Breast epithelium (tissue), 4 donors: ENCODE measurements around the gene PLIN4. TPM values are rescaled to one million over a fixed set of nuclear protein-coding genes. Genes with fewer than 3 reads are reported as not detected.

ENCODE experiments used
- DNase-seq, 2 donors: peaks; one replicate each; pipeline ENCODE4 v3.0.0-alpha.2; 2019; ENCODE audit warnings: low spot score in 2 of 2
- H3K27ac ChIP-seq, 2 donors: fragments of 200-600 bp; sonication (generic) in 1 of 2; one replicate each; pipeline ENCODE4 v1.5.1; 2016 to 2019; ENCODE audit warnings: mild to moderate bottlenecking in 1 of 2
- H3K27me3 ChIP-seq, 2 donors: fragments of 200-600 bp; sonication (generic) in 1 of 2; one replicate each; pipeline versions ENCODE4 v1.5.1 to v1.6.0; 2017 to 2019; ENCODE audit warnings: control low read depth in 1 of 2, mild to moderate bottlenecking in 1 of 2
- H3K36me3 ChIP-seq: fragments of 200-600 bp; one replicate; pipeline ENCODE4 v1.5.1; 2019
- H3K4me1 ChIP-seq, 2 donors: fragments of 200-600 bp; sonication (generic); one replicate each; pipeline ENCODE4 v1.5.1; 2016 to 2019; ENCODE audit warnings: control low read depth in 1 of 2
- H3K4me3 ChIP-seq, 3 donors: fragments of 200-600 bp; sonication (generic); 1 replicate in 2 of 3; 2 replicates in 1 of 3; pipeline ENCODE4 v1.5.1; 2016 to 2019; ENCODE audit warnings: mild to moderate bottlenecking in 3 of 3, moderate library complexity in 2 of 3
- H3K9me3 ChIP-seq, 2 donors: fragments of 200-600 bp; sonication (generic) in 1 of 2; one replicate each; pipeline ENCODE4 v1.5.1; 2016 to 2019; ENCODE audit warnings: control low read depth in 1 of 2
- CTCF ChIP-seq, 3 donors: fragments of 450-650 bp; IDR thresholded peaks; one replicate each; pipeline ENCODE4 v1.5.1; 2016 to 2017; ENCODE audit warnings: antibody characterized with exemption in 3 of 3, mild to moderate bottlenecking in 3 of 3, moderate library complexity in 3 of 3
- POLR2A ChIP-seq: fragments of 450-650 bp; IDR thresholded peaks from one replicate; pipeline ENCODE4 v1.6.1; 2016; ENCODE audit warnings: antibody characterized with exemption, mild to moderate bottlenecking, moderate library complexity
- POLR2AphosphoS5 ChIP-seq, 3 donors: sonication (generic); formaldehyde crosslinking; IDR thresholded peaks; one replicate each; pipeline ENCODE4 v1.6.1; 2017; ENCODE audit warnings: antibody characterized with exemption in 3 of 3
- intact Hi-C: fragments of 100-400 bp; cut with DNase I; formaldehyde crosslinking; loops from one replicate; pipeline ENCODE4 v1.15.1; 2023; ENCODE audit warnings: low total_unique reads
- total RNA-seq, 3 donors: library from RNA; depleted of rRNA; stranded (reverse); fragments of >200 nt; gene quantifications; one replicate each; pipeline ENCODE4 v1.1.0, GENCODE V29; 2016

The PLIN4 gene
- total RNA-seq, 3 donors from 2014 or later: 50.1 to 629 (median 213) TPM

GRCh38 chr19:4506449-4507149 lies 11.7 kb downstream of the PLIN4 start:
- Histone ChIP-seq H3K4me1 (no peaks in the 10 kb centered on the region), H3K36me3 (no peaks in the 10 kb centered on the region), H3K4me3 (no peak overlapping the region), H3K9me3 (no peaks in the 10 kb centered on the region), H3K27me3 (no peaks in the 10 kb centered on the region), H3K27ac (peak overlapping the region in 1 of 2 donors; percentile 7)
- intact Hi-C loops: no loop called here
- TF ChIP-seq POLR2A (no peak), POLR2AphosphoS5 (IDR thresholded peaks at IDR 0.05) (no peak), CTCF (IDR thresholded peaks at IDR 0.05) (no peak)
- DNase-seq: no peak

GRCh38 chr19:4505570-4506448 lies 12.5 kb downstream of the PLIN4 start:
- intact Hi-C loops: no loop called here
- TF ChIP-seq CTCF (IDR thresholded peaks at IDR 0.05): no peak
- TF ChIP-seq POLR2A: no peak
- no peak for TF ChIP-seq POLR2AphosphoS5 (IDR thresholded peaks at IDR 0.05)
- no peaks in the 10 kb centered on the region for H3K9me3 ChIP-seq
- no peaks in the 10 kb centered on the region for H3K36me3 ChIP-seq
- H3K27ac ChIP-seq: no peak overlapping the region
- H3K4me3 ChIP-seq: no peak overlapping the region
- no peak for DNase-seq
- no peaks in the 10 kb centered on the region for H3K27me3 ChIP-seq
- no peaks in the 10 kb centered on the region for H3K4me1 ChIP-seq

- no peaks in the 10 kb centered on the region for H3K9me3 ChIP-seq
- no peaks in the 10 kb centered on the region for H3K4me1 ChIP-seq
- intact Hi-C loops: no loop called here
- DNase-seq: no peak
- H3K27ac ChIP-seq: no peak overlapping the region
- H3K27me3 ChIP-seq: no peaks in the 10 kb centered on the region
- no peak overlapping the region for H3K4me3 ChIP-seq
- TF ChIP-seq POLR2AphosphoS5 (IDR thresholded peaks at IDR 0.05) (no peak), POLR2A (no peak), CTCF (IDR thresholded peaks at IDR 0.05) (no peak)
- H3K36me3 ChIP-seq: no peaks in the 10 kb centered on the region
These were observed 13.3 kb downstream of the PLIN4 start for GRCh38 chr19:4504891-4505569.

- H3K4me1 ChIP-seq: no peaks in the 10 kb centered on the region
- TF ChIP-seq CTCF (IDR thresholded peaks at IDR 0.05) (no peak), POLR2AphosphoS5 (IDR thresholded peaks at IDR 0.05) (no peak), POLR2A (no peak)
- no peak overlapping the region for H3K4me3 ChIP-seq
- no peaks in the 10 kb centered on the region for H3K36me3 ChIP-seq
- intact Hi-C loops: no loop called here
- no peak overlapping the region for H3K27ac ChIP-seq
- H3K9me3 ChIP-seq: no peaks in the 10 kb centered on the region
- no peak for DNase-seq
- H3K27me3 ChIP-seq: no peaks in the 10 kb centered on the region
These were observed 14.0 kb downstream of the PLIN4 start for GRCh38 chr19:4504297-4504701.
